HEK293 (cell line): ENCODE results near the gene PPP2R3C.

Experiments
- CTCF ChIA-PET: fragments of 350-600 bp; formaldehyde crosslinking; extraction: SDS; loops from one replicate; lab custom pipeline; 2021; ENCODE audit warnings: antibody characterized with exemption; lab: Yijun Ruan, JAX
- POLR2A ChIA-PET: fragments of 300-600 bp; formaldehyde crosslinking; extraction: SDS; loops from one replicate; lab custom pipeline; 2020; ENCODE audit warnings: antibody characterized with exemption, inconsistent platforms; lab: Yijun Ruan, JAX
- H3K27ac ChIP-seq: fragments of 200-500 bp; sonication (Bioruptor generic); 2 replicates; pipeline ENCODE4 v1.5.1; 2014; ENCODE audit warnings: low read depth, low read length, control low read depth, inconsistent platforms; ENCODE audit errors: extremely low read depth
- H3K36me3 ChIP-seq, 2 experiments: fragments of 200-500 bp in 1 of 2; sonication (Bioruptor generic) in 1 of 2; 1 replicate in 1 of 2; 2 replicates in 1 of 2; pipeline ENCODE4 v1.5.1; 2014 to 2017; ENCODE audit warnings: inconsistent platforms in 2 of 2, low read length in 2 of 2; ENCODE audit not compliant: control insufficient read depth in 2 of 2, insufficient read depth in 1 of 2
- H3K4me1 ChIP-seq: fragments of 200-500 bp; sonication (Bioruptor generic); 2 replicates; pipeline ENCODE4 v1.5.1; 2014; ENCODE audit warnings: mild to moderate bottlenecking, low read length, inconsistent platforms; ENCODE audit not compliant: control insufficient read depth, insufficient read depth
- H3K4me3 ChIP-seq: 2 replicates; pipeline ENCODE4 v1.5.1; 2011; ENCODE audit warnings: low read depth, mild to moderate bottlenecking, control low read depth, low read length, moderate library complexity
- H3K9me3 ChIP-seq: fragments of 200-500 bp; sonication (Bioruptor generic); 2 replicates; pipeline ENCODE4 v1.5.1; 2014; ENCODE audit warnings: low read depth, low read length, inconsistent platforms; ENCODE audit not compliant: control insufficient read depth, insufficient read depth
- GLI4 ChIP-seq: fragments of 450-650 bp; formaldehyde crosslinking; IDR thresholded peaks from 2 replicates; pipeline ENCODE4 v1.5.1; 2016; ENCODE audit warnings: missing biosample characterization, missing genetic modification characterization
- KLF9 ChIP-seq: fragments of 450-650 bp; formaldehyde crosslinking; IDR thresholded peaks from 2 replicates; pipeline ENCODE4 v1.5.1; 2016; ENCODE audit warnings: missing biosample characterization, missing genetic modification characterization, low read depth
- MZF1 ChIP-seq: fragments of 450-650 bp; formaldehyde crosslinking; IDR thresholded peaks from 2 replicates; pipeline ENCODE4 v1.5.1; 2017; ENCODE audit warnings: missing biosample characterization, missing genetic modification characterization, borderline replicate concordance
- SCRT1 ChIP-seq: fragments of 450-650 bp; formaldehyde crosslinking; IDR thresholded peaks from 2 replicates; pipeline ENCODE4 v1.5.1; 2016; ENCODE audit warnings: missing biosample characterization, missing genetic modification characterization, borderline replicate concordance
- SP7 ChIP-seq: fragments of 450-650 bp; formaldehyde crosslinking; IDR thresholded peaks from 2 replicates; pipeline ENCODE4 v1.5.1; 2016; ENCODE audit warnings: missing biosample characterization, missing genetic modification characterization
- ZBTB21 ChIP-seq: fragments of 450-650 bp; formaldehyde crosslinking; IDR thresholded peaks from 2 replicates; pipeline ENCODE4 v1.5.1; 2017; ENCODE audit warnings: missing biosample characterization, missing genetic modification characterization
- ZBTB48 ChIP-seq: fragments of 450-650 bp; formaldehyde crosslinking; IDR thresholded peaks from 2 replicates; pipeline ENCODE4 v1.5.1; 2016; ENCODE audit warnings: missing biosample characterization, missing genetic modification characterization
- ZNF121 ChIP-seq: fragments of 450-650 bp; formaldehyde crosslinking; IDR thresholded peaks from 2 replicates; pipeline ENCODE4 v1.5.1; 2016; ENCODE audit warnings: missing biosample characterization, missing genetic modification characterization
- ZNF184 ChIP-seq: fragments of 450-650 bp; IDR thresholded peaks from 2 replicates; pipeline ENCODE4 v1.5.1; 2018; ENCODE audit warnings: missing biosample characterization, mild to moderate bottlenecking, missing genetic modification characterization
- ZNF239 ChIP-seq: fragments of 450-650 bp; formaldehyde crosslinking; IDR thresholded peaks from 2 replicates; pipeline ENCODE4 v1.5.1; 2016; ENCODE audit warnings: missing biosample characterization, missing genetic modification characterization
- ZNF335 ChIP-seq: fragments of 450-650 bp; formaldehyde crosslinking; conservative IDR thresholded peaks from 2 replicates; pipeline ENCODE4 v1.5.1; 2016; ENCODE audit warnings: missing biosample characterization, missing genetic modification characterization
- ZNF366 ChIP-seq: fragments of 450-650 bp; formaldehyde crosslinking; conservative IDR thresholded peaks from 2 replicates; pipeline ENCODE4 v1.5.1; 2016; ENCODE audit warnings: missing biosample characterization, missing genetic modification characterization
- ZNF473 ChIP-seq: fragments of 450-650 bp; formaldehyde crosslinking; IDR thresholded peaks from 2 replicates; pipeline ENCODE4 v1.5.1; 2017; ENCODE audit warnings: missing biosample characterization, missing genetic modification characterization
- ZNF48 ChIP-seq: fragments of 450-650 bp; formaldehyde crosslinking; IDR thresholded peaks from 2 replicates; pipeline ENCODE4 v1.5.1; 2016; ENCODE audit warnings: missing biosample characterization, missing genetic modification characterization
- ZNF501 ChIP-seq: fragments of 450-650 bp; formaldehyde crosslinking; IDR thresholded peaks from 2 replicates; pipeline ENCODE4 v1.5.1; 2016; ENCODE audit warnings: missing biosample characterization, missing genetic modification characterization
- ZNF629 ChIP-seq: fragments of 450-650 bp; formaldehyde crosslinking; IDR thresholded peaks from 2 replicates; pipeline ENCODE4 v1.5.1; 2017; ENCODE audit warnings: missing biosample characterization, missing genetic modification characterization
- TF ChIP-seq, protein P1 (sequence below): fragments of 450-650 bp; formaldehyde crosslinking; IDR thresholded peaks from 2 replicates; pipeline ENCODE4 v1.5.1; 2016; ENCODE audit warnings: missing biosample characterization, missing genetic modification characterization
- TF ChIP-seq, protein P2 (sequence below): fragments of 450-650 bp; formaldehyde crosslinking; IDR thresholded peaks from 2 replicates; pipeline ENCODE4 v1.5.0; 2017; ENCODE audit warnings: missing biosample characterization, missing genetic modification characterization, borderline replicate concordance
- TF ChIP-seq, protein P3 (sequence below): fragments of 450-650 bp; formaldehyde crosslinking; IDR thresholded peaks from 2 replicates; pipeline ENCODE4 v1.5.1; 2016; ENCODE audit warnings: missing biosample characterization, missing genetic modification characterization
- TF ChIP-seq, protein P4 (sequence below): fragments of 450-650 bp; formaldehyde crosslinking; IDR thresholded peaks from 2 replicates; pipeline ENCODE4 v1.5.1; 2017; ENCODE audit warnings: missing biosample characterization, missing genetic modification characterization
- TF ChIP-seq, protein P5 (sequence below): fragments of 450-650 bp; formaldehyde crosslinking; IDR thresholded peaks from 2 replicates; pipeline ENCODE4 v1.5.1; 2016; ENCODE audit warnings: missing biosample characterization, missing genetic modification characterization

The PPP2R3C gene

DNA sequence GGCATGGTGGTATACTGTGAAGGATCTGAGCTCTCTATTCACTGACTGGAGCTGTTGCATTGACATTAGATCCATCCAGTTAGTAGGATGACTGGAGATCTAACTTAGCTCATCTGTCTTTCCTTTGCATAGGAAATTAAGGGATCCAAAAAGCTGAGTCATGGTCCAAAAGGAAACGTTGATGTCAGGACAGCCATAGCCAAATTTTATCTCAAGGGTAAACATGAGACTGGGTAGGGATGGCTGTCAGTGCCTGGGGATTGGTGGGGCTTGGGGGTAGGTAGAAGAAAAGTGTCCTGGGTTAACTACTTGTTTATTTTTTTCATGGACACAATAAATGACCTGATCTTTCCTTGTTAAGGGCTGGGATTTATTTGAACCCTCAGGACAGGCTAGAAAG is 71.1 kb downstream of the PPP2R3C start:
- CTCF ChIA-PET: interaction anchor here (0.7 kb wide), 1 partner anchor 102 kb away, joined by 4 read pairs; no protein-coding TSS in a partner anchor
- Histone ChIP-seq H3K9me3 (no peaks in the 10 kb centered on the region), H3K4me1 (peaks cover 3% of the 10 kb centered on the region; the same call in 1 of the 2 replicates), H3K4me3 (no peak overlapping the region), H3K36me3 (peaks cover 8 to 9% of the 10 kb centered on the region in 2 experiments; a peak in 2 of 3 replicates), H3K27ac (no peak overlapping the region)
- peak; percentile 48 for TF ChIP-seq ZNF629 (tag by site-specific recombination)
- TF ChIP-seq KLF9 (tag by site-specific recombination): no peak
- TF ChIP-seq ZNF184 (tag by site-specific recombination): 0 out of 2 replicates have a peak, but pooled peaks have one; percentile 23
- TF ChIP-seq, protein P1, sequence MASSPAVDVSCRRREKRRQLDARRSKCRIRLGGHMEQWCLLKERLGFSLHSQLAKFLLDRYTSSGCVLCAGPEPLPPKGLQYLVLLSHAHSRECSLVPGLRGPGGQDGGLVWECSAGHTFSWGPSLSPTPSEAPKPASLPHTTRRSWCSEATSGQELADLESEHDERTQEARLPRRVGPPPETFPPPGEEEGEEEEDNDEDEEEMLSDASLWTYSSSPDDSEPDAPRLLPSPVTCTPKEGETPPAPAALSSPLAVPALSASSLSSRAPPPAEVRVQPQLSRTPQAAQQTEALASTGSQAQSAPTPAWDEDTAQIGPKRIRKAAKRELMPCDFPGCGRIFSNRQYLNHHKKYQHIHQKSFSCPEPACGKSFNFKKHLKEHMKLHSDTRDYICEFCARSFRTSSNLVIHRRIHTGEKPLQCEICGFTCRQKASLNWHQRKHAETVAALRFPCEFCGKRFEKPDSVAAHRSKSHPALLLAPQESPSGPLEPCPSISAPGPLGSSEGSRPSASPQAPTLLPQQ (tag by site-specific recombination): 0 out of 2 replicates have a peak, but pooled peaks have one; percentile 38
- peak; percentile 35; the same call in 1 of the 2 replicates for TF ChIP-seq SP7 (tag by site-specific recombination)
- no peak for TF ChIP-seq ZNF239 (tag by site-specific recombination)
- TF ChIP-seq MZF1 (tag by site-specific recombination): peak; percentile 53; the same call in 1 of the 2 replicates
- 0 out of 2 replicates have a peak, but pooled peaks have one; percentile 14 for TF ChIP-seq ZNF335 (tag by site-specific recombination)
- TF ChIP-seq, protein P2, sequence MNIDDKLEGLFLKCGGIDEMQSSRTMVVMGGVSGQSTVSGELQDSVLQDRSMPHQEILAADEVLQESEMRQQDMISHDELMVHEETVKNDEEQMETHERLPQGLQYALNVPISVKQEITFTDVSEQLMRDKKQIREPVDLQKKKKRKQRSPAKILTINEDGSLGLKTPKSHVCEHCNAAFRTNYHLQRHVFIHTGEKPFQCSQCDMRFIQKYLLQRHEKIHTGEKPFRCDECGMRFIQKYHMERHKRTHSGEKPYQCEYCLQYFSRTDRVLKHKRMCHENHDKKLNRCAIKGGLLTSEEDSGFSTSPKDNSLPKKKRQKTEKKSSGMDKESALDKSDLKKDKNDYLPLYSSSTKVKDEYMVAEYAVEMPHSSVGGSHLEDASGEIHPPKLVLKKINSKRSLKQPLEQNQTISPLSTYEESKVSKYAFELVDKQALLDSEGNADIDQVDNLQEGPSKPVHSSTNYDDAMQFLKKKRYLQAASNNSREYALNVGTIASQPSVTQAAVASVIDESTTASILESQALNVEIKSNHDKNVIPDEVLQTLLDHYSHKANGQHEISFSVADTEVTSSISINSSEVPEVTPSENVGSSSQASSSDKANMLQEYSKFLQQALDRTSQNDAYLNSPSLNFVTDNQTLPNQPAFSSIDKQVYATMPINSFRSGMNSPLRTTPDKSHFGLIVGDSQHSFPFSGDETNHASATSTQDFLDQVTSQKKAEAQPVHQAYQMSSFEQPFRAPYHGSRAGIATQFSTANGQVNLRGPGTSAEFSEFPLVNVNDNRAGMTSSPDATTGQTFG (tag by site-specific recombination): no peak
- TF ChIP-seq ZNF366: peak; percentile 47; the same call in 1 of the 2 replicates
- TF ChIP-seq ZNF48: no peak
- TF ChIP-seq, protein P3, sequence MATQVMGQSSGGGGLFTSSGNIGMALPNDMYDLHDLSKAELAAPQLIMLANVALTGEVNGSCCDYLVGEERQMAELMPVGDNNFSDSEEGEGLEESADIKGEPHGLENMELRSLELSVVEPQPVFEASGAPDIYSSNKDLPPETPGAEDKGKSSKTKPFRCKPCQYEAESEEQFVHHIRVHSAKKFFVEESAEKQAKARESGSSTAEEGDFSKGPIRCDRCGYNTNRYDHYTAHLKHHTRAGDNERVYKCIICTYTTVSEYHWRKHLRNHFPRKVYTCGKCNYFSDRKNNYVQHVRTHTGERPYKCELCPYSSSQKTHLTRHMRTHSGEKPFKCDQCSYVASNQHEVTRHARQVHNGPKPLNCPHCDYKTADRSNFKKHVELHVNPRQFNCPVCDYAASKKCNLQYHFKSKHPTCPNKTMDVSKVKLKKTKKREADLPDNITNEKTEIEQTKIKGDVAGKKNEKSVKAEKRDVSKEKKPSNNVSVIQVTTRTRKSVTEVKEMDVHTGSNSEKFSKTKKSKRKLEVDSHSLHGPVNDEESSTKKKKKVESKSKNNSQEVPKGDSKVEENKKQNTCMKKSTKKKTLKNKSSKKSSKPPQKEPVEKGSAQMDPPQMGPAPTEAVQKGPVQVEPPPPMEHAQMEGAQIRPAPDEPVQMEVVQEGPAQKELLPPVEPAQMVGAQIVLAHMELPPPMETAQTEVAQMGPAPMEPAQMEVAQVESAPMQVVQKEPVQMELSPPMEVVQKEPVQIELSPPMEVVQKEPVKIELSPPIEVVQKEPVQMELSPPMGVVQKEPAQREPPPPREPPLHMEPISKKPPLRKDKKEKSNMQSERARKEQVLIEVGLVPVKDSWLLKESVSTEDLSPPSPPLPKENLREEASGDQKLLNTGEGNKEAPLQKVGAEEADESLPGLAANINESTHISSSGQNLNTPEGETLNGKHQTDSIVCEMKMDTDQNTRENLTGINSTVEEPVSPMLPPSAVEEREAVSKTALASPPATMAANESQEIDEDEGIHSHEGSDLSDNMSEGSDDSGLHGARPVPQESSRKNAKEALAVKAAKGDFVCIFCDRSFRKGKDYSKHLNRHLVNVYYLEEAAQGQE (tag by site-specific recombination): no peak
- TF ChIP-seq GLI4 (tag by site-specific recombination): no peak
- 0 out of 2 replicates have a peak, but pooled peaks have one; percentile 43 for TF ChIP-seq ZBTB48 (tag by site-specific recombination)
- TF ChIP-seq ZNF501 (tag by site-specific recombination): no peak
- no peak for TF ChIP-seq SCRT1 (tag by site-specific recombination)
- POLR2A ChIA-PET: no interaction called here

DNA sequence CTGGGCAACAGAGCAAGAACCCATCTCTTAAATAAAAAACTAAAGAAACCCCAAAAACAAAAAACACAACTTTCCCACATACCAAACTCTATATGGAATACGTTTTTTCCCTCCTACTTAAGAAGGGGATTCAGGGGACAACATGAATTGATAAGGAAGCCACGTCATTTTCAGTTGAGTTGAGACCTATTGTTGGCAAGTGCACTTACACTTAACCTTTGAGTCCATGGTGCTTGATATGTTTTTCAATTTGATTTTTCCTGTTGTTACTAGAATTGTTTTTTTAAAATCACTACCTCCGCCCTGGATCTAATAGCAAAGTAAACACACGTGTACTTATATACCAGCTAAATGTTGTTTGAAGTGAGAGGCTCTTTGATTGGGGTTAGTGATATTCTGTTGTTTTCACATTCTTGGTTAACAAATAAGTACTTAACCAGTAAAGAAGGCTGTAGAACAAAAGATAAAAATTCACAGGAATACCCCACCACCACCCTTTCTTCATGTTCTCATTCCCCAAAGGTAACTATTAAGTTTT is 73.7 kb downstream of the PPP2R3C start:
- H3K9me3 ChIP-seq: no peaks in the 10 kb centered on the region
- H3K36me3 ChIP-seq: peaks cover 8 to 9% of the 10 kb centered on the region in 2 experiments; a peak in 2 of 3 replicates
- CTCF ChIA-PET: interaction anchor here (0.6 kb wide), 1 partner anchor 326 kb away, joined by 3 read pairs; no protein-coding TSS in a partner anchor
- H3K4me1 ChIP-seq: peaks cover 3% of the 10 kb centered on the region; the same call in 1 of the 2 replicates
- TF ChIP-seq ZNF121 (tag by site-specific recombination) (no peak), ZBTB21 (no peak), ZNF473 (tag by site-specific recombination) (no peak)
- TF ChIP-seq, protein P4, sequence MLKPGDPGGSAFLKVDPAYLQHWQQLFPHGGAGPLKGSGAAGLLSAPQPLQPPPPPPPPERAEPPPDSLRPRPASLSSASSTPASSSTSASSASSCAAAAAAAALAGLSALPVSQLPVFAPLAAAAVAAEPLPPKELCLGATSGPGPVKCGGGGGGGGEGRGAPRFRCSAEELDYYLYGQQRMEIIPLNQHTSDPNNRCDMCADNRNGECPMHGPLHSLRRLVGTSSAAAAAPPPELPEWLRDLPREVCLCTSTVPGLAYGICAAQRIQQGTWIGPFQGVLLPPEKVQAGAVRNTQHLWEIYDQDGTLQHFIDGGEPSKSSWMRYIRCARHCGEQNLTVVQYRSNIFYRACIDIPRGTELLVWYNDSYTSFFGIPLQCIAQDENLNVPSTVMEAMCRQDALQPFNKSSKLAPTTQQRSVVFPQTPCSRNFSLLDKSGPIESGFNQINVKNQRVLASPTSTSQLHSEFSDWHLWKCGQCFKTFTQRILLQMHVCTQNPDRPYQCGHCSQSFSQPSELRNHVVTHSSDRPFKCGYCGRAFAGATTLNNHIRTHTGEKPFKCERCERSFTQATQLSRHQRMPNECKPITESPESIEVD (tag by site-specific recombination): peak; percentile 37; the same call in 1 of the 2 replicates
- TF ChIP-seq, protein P5, sequence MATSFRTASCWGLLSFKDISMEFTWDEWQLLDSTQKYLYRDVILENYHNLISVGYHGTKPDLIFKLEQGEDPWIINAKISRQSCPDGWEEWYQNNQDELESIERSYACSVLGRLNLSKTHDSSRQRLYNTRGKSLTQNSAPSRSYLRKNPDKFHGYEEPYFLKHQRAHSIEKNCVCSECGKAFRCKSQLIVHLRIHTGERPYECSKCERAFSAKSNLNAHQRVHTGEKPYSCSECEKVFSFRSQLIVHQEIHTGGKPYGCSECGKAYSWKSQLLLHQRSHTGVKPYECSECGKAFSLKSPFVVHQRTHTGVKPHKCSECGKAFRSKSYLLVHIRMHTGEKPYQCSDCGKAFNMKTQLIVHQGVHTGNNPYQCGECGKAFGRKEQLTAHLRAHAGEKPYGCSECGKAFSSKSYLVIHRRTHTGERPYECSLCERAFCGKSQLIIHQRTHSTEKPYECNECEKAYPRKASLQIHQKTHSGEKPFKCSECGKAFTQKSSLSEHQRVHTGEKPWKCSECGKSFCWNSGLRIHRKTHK: no peak
- H3K27ac ChIP-seq: no peak overlapping the region
- POLR2A ChIA-PET: interaction anchor here (2.1 kb wide), 1 partner anchor 778 kb away, joined by 4 read pairs; the partner anchor contains the start of gene BRMS1L
- H3K4me3 ChIP-seq: no peak overlapping the region
